Stimulated activated naive CD8-positive, alpha-beta T cell treated with anti-CD3 and anti-CD28 coated beads, Interleukin-15, amount 100 ng/mL, for 72 hours (primary cell): ENCODE results near the gene LCOR.

ENCODE experiments used
- ATAC-seq: fragments of 150-1000 bp; cut with Tn5 transposase; 2 replicates; pipeline ENCODE4 v1.10.0; 2021; ENCODE audit warnings: mild to moderate bottlenecking, moderate library complexity
- DNase-seq, 2 donors: peaks; one replicate each; pipeline ENCODE4 v3.0.0; 2021 to 2022
- H3K27ac Mint-ChIP-seq, 2 donors: one replicate each; pipeline ENCODE4 v1.8.0; 2022; ENCODE audit warnings: mild to moderate bottlenecking in 2 of 2, mixed read lengths in 2 of 2, moderate library complexity in 2 of 2
- H3K27me3 Mint-ChIP-seq: one replicate; pipeline ENCODE4 v1.8.0; 2022; ENCODE audit warnings: mixed read lengths
- H3K4me1 Mint-ChIP-seq: one replicate; pipeline ENCODE4 v1.8.0; 2022; ENCODE audit warnings: mild to moderate bottlenecking, mixed read lengths
- H3K4me3 Mint-ChIP-seq, 2 donors: one replicate each; pipeline ENCODE4 v1.8.0; 2022; ENCODE audit warnings: mild to moderate bottlenecking in 2 of 2, mixed read lengths in 2 of 2, moderate library complexity in 1 of 2
- H3K9me3 Mint-ChIP-seq, 2 donors: one replicate each; pipeline ENCODE4 v1.8.0; 2022; ENCODE audit warnings: mixed read lengths in 2 of 2

The LCOR gene

DNA sequence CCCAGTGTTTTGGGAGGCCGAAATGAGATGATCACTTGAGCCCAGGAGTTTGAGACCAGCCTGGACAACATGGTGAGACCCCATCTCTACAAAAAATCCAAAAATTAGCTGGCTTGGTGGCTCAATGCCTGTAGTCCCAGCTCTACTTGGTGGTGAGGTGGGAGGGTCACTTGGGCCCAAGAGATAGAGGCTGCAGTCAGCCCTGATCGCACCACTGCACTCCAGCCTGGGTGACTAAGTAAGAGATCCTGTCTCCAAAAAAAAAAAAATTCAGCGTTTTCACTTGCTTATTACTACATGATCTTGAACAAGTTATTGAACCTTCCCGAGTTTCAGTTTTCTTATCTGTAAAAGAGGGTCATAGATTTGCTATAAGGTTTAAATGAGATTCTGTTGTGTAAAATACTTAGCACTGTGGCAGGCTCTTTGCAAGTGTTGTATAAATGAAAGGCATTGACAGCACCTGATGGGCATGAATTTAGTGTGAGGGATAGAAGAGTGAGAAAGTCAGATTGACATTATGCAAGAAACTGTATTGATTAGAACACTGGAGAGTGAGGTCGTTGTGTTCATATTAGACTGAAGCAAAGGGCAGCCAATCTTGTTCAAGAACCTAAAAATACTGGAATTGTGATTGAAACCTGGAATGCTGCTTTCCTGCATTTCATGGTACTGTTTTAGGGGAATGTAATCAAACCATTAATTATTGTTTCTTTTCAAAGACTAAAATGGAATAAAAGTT lies 136.8 kb downstream of the LCOR start:
- no peak overlapping the region for H3K27ac Mint-ChIP-seq
- H3K27me3 Mint-ChIP-seq: no peaks in the 10 kb centered on the region
- H3K4me1 Mint-ChIP-seq: no peaks in the 10 kb centered on the region
- H3K9me3 Mint-ChIP-seq: no peaks in the 10 kb centered on the region
- DNase-seq (no peak), ATAC-seq (no peak)
- no peak overlapping the region for H3K4me3 Mint-ChIP-seq

DNA sequence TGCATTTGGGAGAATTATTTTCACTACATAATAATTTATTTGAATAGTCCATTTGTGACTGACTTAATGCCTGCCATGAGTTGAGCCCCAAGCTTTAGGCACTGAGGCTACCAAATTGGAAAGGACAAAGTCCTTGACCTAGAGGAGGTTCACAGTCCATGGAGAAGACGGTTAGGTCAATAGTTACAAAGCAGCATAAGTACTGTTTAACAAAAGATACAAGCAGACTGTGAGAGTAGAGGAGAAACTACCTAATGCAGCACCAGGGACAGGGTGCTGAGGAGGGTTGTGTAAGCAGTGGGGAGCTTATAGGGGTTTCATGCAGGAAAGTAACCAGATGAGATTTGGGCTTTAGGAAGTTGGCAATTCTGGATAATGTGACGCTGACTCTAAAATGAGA lies 139.2 kb downstream of the LCOR start:
- H3K4me3 Mint-ChIP-seq: no peak overlapping the region
- DNase-seq (no peak), ATAC-seq (no peak)
- H3K27me3 Mint-ChIP-seq: no peaks in the 10 kb centered on the region
- H3K9me3 Mint-ChIP-seq: no peaks in the 10 kb centered on the region
- no peaks in the 10 kb centered on the region for H3K4me1 Mint-ChIP-seq
- H3K27ac Mint-ChIP-seq: no peak overlapping the region

DNA sequence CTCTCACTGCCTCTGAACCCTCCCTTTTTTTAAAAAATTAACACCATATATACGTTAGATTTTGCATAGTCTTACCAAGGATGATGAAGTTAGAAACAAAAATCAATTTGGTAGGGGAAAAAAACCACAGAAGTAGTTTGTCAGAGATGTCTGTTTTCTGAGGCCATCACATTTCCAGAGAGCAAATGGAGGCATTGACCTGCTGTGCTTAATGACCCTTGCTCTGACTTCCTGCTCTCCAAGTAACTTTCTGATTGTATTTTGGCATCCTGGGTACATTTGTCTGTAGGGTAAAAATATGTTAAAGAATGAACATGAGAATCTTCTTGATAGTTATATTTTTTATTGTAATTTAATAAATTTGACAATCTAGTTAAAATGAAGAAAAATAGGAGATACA lies 140.2 kb downstream of the LCOR start:
- ATAC-seq (no peak), DNase-seq (no peak)
- no peak overlapping the region for H3K27ac Mint-ChIP-seq
- H3K4me3 Mint-ChIP-seq: no peak overlapping the region
- H3K4me1 Mint-ChIP-seq: no peaks in the 10 kb centered on the region
- no peaks in the 10 kb centered on the region for H3K27me3 Mint-ChIP-seq
- no peaks in the 10 kb centered on the region for H3K9me3 Mint-ChIP-seq

DNA sequence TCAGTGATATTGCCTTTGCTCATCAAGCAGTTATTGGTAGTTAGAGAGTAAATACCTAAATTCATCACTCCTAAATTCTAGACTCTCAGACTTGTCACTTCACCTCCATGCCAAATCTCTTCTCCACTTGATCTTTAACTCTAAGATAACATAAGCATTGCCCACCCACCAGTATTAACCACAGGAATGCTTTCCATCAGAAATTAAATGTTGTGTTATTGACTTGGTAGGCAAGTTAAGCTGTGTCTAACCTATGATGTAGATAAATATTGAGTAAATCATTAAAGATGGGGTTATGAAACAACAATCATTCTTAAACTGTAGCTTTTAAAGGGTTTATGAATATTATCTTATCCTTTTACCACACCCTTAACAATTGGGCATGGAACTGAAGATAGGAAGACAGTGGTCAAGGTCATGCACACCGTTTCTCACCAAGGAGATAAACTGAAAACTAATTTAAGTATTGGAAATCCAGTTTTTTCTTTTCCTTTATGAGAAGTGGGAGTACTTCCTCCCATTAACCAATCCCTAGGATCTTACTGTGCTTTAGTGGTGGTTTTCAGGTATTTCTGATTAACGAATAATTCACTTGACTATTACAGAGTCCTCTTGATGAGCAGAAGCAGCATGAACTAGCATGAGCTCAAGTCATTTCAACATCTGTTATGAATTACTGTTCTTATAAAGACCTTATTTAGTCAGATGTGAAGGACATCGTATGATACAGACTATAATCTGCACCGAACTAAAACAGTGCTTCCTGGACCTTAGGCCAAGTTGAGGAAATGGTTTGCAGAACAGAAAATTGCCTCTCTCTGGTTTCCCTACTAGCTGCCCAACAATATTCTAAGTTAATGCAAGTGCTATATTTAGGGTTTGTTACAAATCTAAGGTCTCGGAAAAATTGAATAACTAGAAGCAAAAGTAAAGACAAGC lies 142.0 kb downstream of the LCOR start:
- Mint-ChIP-seq H3K27ac (no peak overlapping the region), H3K4me3 (no peak overlapping the region), H3K9me3 (no peaks in the 10 kb centered on the region), H3K4me1 (peaks cover 16% of the 10 kb centered on the region), H3K27me3 (no peaks in the 10 kb centered on the region)
- DNase-seq: no peak
- no peak for ATAC-seq

DNA sequence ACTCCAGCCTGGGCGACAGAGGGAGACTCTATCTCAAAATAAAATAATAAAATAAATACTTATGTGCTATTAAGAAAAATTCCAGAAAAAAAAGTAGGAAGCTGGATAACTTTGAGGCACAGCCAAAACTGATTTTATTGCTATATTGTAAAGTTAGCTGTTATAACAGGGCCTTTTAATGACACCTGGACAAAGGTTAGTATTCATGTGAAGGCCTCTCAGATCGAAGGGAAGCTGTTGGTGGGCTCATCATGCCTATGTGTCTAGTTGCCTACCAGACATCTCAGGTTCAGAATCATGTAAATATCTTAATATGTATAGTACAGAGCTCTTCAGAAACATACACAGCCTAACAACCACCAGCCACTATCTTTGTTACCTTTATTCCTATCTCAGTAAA lies 143.0 kb downstream of the LCOR start:
- H3K9me3 Mint-ChIP-seq: no peaks in the 10 kb centered on the region
- ATAC-seq (no peak), DNase-seq (no peak)
- H3K27me3 Mint-ChIP-seq: no peaks in the 10 kb centered on the region
- H3K27ac Mint-ChIP-seq: peak overlapping the region in 1 of 2 donors; percentile 34
- peaks cover 21% of the 10 kb centered on the region for H3K4me1 Mint-ChIP-seq
- no peak overlapping the region for H3K4me3 Mint-ChIP-seq

DNA sequence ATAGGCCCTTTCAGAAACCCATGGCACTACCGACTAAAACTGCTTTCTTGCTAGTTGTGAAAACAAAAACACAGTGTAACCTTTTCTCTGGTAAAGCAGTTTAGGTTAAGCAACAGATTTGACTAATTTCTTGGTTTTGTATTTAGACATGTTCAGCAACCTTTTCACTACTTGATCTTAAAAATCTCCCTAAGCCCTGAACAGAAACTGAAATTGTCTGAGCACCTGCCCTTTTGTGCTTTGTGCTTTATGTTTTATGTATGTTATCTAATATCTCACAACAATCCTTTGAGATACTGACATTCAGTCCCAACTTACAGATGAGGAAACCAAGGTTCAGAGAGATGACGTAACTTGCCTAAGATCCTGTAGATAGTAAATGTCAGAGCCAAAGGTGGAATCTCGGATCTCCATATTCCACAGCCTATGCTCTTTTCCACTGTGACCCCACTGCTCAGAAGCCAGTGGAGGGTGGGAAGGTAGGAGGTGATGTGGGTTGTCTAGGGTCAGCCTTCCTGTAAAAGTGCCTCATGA lies 146.6 kb downstream of the LCOR start:
- Mint-ChIP-seq H3K9me3 (no peaks in the 10 kb centered on the region), H3K27me3 (no peaks in the 10 kb centered on the region), H3K4me3 (peak overlapping the region; percentile 45 to 70), H3K4me1 (peaks cover 31% of the 10 kb centered on the region), H3K27ac (peak overlapping the region; percentile 26 to 96)
- DNase-seq (no peak), ATAC-seq (peak; percentile 94)

DNA sequence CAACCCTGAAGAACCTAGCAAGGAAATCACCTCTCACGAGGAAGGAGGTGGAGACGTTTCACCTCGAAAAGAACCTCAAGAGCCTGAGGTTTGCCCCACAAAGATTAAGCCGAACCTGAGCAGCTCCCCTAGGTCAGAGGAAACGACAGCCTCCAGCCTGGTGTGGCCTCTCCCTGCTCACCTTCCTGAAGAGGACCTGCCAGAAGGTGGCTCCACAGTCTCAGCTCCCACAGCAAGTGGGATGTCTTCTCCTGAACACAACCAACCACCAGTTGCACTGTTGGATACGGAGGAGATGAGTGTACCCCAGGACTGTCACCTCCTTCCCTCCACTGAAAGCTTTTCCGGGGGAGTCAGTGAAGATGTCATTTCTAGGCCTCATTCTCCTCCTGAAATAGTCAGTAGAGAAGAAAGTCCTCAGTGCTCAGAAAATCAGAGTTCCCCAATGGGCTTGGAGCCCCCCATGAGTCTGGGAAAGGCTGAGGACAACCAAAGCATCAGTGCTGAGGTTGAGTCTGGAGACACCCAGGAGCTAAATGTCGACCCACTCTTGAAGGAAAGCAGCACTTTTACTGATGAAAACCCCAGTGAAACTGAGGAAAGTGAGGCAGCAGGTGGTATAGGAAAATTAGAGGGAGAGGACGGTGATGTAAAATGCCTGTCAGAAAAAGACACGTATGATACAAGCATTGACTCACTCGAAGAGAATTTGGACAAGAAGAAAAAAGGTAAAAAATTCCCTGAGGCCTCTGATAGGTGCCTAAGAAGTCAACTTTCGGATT lies 150.2 kb downstream of the LCOR start:
- H3K4me3 Mint-ChIP-seq: no peak overlapping the region
- H3K9me3 Mint-ChIP-seq: no peaks in the 10 kb centered on the region
- H3K27ac Mint-ChIP-seq: peak overlapping the region in 1 of 2 donors; percentile 86

DNA sequence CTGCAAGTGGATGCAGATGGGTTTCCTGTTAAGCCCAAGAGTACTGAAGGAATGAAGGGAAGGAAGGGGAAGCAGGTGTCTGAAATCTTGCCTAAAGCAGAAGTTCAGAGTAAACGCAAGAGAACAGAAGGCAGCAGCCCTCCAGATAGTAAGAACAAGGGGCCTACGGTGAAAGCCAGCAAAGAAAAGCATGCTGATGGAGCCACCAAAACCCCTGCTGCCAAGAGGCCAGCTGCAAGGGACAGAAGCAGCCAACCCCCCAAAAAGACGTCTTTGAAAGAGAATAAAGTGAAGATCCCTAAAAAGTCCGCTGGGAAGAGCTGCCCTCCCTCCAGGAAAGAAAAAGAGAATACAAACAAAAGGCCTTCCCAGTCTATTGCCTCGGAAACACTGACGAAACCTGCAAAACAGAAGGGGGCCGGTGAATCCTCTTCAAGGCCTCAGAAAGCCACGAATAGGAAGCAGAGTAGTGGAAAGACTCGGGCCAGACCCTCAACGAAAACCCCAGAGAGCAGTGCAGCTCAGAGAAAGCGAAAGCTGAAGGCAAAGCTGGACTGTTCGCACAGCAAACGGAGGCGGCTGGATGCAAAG lies 152.5 kb downstream of the LCOR start:
- Mint-ChIP-seq H3K4me3 (peak overlapping the region; percentile 33 to 66), H3K27me3 (no peaks in the 10 kb centered on the region), H3K27ac (peak overlapping the region in 1 of 2 donors; percentile 13), H3K9me3 (no peaks in the 10 kb centered on the region), H3K4me1 (peaks cover 24% of the 10 kb centered on the region)
- ATAC-seq: peak; percentile 64
- no peak for DNase-seq

More for the DNA sequence above, 150.2 kb downstream of the LCOR start:
- H3K4me1 Mint-ChIP-seq: peaks cover 45% of the 10 kb centered on the region
- H3K27me3 Mint-ChIP-seq: no peaks in the 10 kb centered on the region
- ATAC-seq: no peak
- DNase-seq: no peak

DNA sequence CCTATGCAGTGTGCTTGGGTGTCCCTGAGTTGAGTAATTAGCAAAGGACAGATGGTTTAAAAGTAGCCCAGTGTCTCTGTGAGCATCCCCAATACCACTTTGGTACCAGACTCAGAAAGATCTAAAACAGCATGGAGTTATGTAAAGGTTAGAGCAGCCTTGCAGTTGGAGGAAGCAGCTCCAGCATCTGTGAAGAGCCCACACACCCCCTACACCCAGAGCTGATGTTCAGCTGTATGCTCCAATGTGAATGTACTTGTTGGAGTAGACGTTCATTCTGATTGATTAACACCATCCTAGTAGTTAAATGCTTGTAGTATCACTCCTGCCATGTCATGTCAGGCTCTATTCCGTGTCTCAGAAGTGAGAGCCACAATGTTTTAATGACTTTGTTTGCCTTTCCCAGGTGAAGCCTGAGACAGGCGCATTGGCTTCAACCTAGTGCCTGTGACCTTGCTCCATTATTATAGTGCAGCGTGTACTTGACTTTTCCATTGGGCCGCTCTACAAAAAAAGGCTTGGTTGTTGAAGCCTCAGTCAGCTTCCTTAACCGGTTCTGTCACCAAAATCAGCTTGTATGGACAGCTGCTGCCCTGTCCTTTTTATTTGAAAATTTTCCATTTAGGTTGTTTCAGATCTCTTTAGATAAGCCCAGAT lies 154.2 kb downstream of the LCOR start:
- H3K9me3 Mint-ChIP-seq: no peaks in the 10 kb centered on the region
- DNase-seq (no peak), ATAC-seq (no peak)
- H3K27ac Mint-ChIP-seq: peak overlapping the region in 1 of 2 donors; percentile 35
- no peak overlapping the region for H3K4me3 Mint-ChIP-seq
- H3K27me3 Mint-ChIP-seq: no peaks in the 10 kb centered on the region
- H3K4me1 Mint-ChIP-seq: peaks cover 27% of the 10 kb centered on the region

DNA sequence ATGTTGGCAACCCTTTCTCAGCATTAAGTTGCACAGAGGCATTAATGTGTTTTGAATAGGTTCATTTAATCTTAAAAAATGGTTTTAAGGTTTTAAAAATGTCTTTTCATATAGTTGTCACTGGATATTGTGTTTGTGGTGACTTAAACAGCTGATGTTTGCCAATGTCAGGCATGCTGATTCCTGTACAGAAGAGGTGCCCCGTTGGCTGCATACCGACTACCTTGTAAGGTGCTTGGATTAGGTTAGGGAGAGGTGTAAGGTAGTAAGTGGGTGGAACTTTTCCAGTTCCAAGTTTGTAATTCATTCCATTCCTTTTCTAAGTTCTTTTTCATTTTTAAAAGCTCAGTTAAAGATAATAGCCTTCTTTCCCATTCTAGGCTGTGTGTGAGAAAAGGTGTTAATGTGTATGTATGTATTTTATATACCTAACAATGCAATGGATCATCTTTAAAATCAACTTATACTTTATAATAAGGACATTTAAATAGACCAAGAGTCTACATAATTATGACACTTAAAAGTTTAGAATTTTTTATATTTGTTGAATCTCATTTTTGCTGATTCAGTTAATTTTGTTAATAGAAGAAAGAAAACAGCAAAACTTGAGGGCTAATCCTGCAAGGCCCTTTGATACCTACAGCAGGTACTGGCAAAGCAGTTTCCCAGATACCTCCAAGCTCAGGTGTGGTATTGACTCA lies 155.2 kb downstream of the LCOR start:
- Mint-ChIP-seq H3K27ac (no peak overlapping the region), H3K4me3 (no peak overlapping the region), H3K4me1 (peaks cover 30% of the 10 kb centered on the region), H3K27me3 (no peaks in the 10 kb centered on the region), H3K9me3 (no peaks in the 10 kb centered on the region)
- no peak for ATAC-seq
- no peak for DNase-seq

DNA sequence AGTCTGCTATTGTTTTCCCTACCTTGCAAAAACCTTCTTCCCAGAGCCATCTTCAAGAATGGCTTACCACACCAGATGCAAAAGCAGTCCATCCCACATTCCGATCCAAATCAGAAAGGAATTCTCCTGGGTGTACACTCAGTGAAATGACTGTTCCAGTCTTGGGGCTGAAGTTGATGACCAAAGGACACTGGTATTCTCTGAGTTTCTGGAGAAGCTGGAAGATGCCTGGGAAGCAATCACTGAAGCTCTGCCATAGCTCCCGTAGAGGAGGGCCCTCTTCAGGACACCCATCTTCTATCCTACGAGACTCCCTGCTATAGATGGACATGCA lies 155.7 kb downstream of the LCOR start:
- Mint-ChIP-seq H3K4me3 (no peak overlapping the region), H3K27ac (no peak overlapping the region), H3K9me3 (no peaks in the 10 kb centered on the region), H3K27me3 (no peaks in the 10 kb centered on the region), H3K4me1 (peaks cover 32% of the 10 kb centered on the region)
- no peak for DNase-seq
- ATAC-seq: no peak

DNA sequence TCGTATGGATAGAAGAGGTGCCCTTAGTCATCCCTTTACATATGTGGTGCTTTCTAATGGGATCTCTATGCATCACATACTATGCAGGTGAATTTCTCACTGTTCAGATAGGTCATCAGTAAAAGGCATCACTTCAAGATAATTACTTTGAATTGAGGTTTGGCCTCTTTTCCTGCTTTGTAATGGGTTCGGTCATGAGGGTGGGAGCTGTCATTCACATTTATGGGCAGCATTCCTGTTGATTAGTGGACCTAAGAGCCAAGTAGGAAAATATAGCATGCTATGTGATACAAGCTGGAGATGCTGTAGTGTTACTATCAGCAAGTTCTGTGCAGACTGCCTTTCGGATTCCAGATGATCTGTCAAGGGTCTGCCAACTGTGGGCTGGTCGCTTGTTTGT lies 156.3 kb downstream of the LCOR start:
- no peak for ATAC-seq
- Mint-ChIP-seq H3K4me3 (no peak overlapping the region), H3K27ac (no peak overlapping the region), H3K4me1 (peaks cover 29% of the 10 kb centered on the region), H3K27me3 (no peaks in the 10 kb centered on the region), H3K9me3 (no peaks in the 10 kb centered on the region)
- DNase-seq: no peak

DNA sequence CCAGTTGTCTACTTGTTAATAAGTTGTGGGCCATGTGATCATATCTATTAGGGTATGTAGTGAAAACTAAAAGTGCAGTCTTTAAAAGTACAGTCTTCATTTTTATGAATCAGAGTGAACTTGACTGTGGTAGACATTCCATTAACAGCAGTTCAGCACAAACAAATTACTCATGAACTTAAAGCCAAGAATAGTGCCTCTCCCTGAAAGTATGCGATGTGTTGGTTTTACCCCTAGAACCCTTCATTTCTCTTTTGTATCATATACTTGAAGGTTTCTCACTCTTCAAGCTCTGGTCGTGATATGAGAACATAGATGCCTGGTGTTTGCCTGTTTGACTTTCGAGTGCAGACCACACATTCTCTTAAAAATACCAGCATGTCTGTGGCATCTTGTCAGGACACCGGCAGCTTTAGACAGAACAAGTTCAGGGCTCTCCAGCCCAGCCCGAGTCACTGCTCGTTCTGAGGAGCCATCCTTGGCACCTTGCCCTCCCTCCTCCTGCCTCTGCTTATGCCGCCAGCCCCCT lies 159.3 kb downstream of the LCOR start:
- no peak overlapping the region for H3K4me3 Mint-ChIP-seq
- DNase-seq (no peak), ATAC-seq (peak; percentile 67)
- no peaks in the 10 kb centered on the region for H3K9me3 Mint-ChIP-seq
- H3K4me1 Mint-ChIP-seq: peaks cover 13% of the 10 kb centered on the region
- H3K27ac Mint-ChIP-seq: no peak overlapping the region
- no peaks in the 10 kb centered on the region for H3K27me3 Mint-ChIP-seq

DNA sequence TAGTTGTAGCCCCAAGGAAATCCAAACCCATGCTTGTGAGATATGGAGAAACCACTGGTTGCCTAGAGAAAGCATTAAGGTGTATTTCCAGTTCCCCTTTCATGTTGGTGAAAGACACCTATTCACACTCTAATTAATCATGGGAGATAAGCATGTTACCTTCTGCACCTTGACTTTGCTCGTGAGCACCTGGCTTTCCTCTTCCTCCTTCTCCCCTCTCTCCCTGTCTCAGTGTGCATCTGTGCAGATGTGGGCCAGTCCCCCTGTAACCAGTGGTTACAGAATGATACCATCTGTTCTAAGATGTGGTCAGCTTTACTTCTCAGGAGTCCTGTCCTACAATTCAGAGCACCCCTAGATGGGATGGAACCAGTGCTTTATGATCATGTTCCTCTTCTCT lies 160.6 kb downstream of the LCOR start:
- H3K27ac Mint-ChIP-seq: peak overlapping the region in 1 of 2 donors; percentile 23
- peaks cover 13% of the 10 kb centered on the region for H3K4me1 Mint-ChIP-seq
- DNase-seq (no peak), ATAC-seq (peak; percentile 46)
- H3K27me3 Mint-ChIP-seq: no peaks in the 10 kb centered on the region
- no peak overlapping the region for H3K4me3 Mint-ChIP-seq
- H3K9me3 Mint-ChIP-seq: no peaks in the 10 kb centered on the region
